HepG2 (cell line): ENCODE results near the gene CLDN15. TPM values are rescaled to one million over a fixed set of nuclear protein-coding genes. Genes with fewer than 3 reads are reported as not detected.

ENCODE experiments used
- ATAC-seq: fragments of 200-7000 bp; cut with Tn5 transposase; 3 replicates; pipeline ENCODE4 v1.9.1; 2020; ENCODE audit warnings: mild to moderate bottlenecking, moderate library complexity
- BruUV-seq: library from RNA; stranded (reverse); fragments of 400-500 nt; replicated peaks from 2 replicates; lab custom pipeline; 2021; lab: Mats Ljungman, UMichigan
- CTCF ChIA-PET: fragments of 300-600 bp; formaldehyde crosslinking; extraction: SDS; loops from one replicate; lab custom pipeline; 2021; ENCODE audit warnings: low total read pairs, inconsistent platforms, low intra/inter-chr PET ratio; lab: Yijun Ruan, JAX
- POLR2A ChIA-PET: fragments of 350-600 bp; sonication (Branson Sonifier 250); formaldehyde crosslinking; loops from one replicate; lab custom pipeline; 2020; ENCODE audit warnings: antibody characterized with exemption, inconsistent platforms; lab: Yijun Ruan, JAX
- DNase-seq: peaks from one replicate; pipeline ENCODE4 v3.0.0-alpha.2; 2015; ENCODE audit warnings: low spot score
- FAIRE-seq: peaks from 3 replicates; lab custom pipeline; 2011; peaks lifted over from hg19 to GRCh38; lab: Jason Lieb, UNC
- H2AFZ ChIP-seq: one replicate; pipeline ENCODE4 v1.6.1; 2011; ENCODE audit warnings: low read length, inconsistent platforms
- H3K27ac ChIP-seq: fragments of 300-600 bp; 3 replicates; pipeline ENCODE4 v1.8.0; 2011; ENCODE audit warnings: mixed run types, mild to moderate bottlenecking, mixed read lengths, low read length, inconsistent platforms; ENCODE audit not compliant: insufficient read depth; ENCODE audit errors: extremely low read length
- H3K27me3 ChIP-seq, 2 experiments: fragments of 200-600 bp in 1 of 2; 2 replicates in 1 of 2; 3 replicates in 1 of 2; pipeline versions ENCODE4 v1.6.0 to v1.8.0; 2011; ENCODE audit warnings: low read length in 2 of 2, mild to moderate bottlenecking in 2 of 2, moderate library complexity in 2 of 2, inconsistent platforms in 1 of 2; ENCODE audit not compliant: insufficient read depth in 2 of 2, control insufficient read depth in 1 of 2
- H3K36me3 ChIP-seq, 2 experiments: fragments of 200-600 bp in 1 of 2; replicated peaks in 1 of 2; 2 replicates in 1 of 2; 3 replicates in 1 of 2; pipeline versions ENCODE4 v1.5.1 to v1.8.0; 2011; ENCODE audit warnings: low read length in 2 of 2, inconsistent platforms in 1 of 2; ENCODE audit not compliant: insufficient read depth in 2 of 2, control insufficient read depth in 1 of 2
- H3K4me1 ChIP-seq: 2 replicates; pipeline ENCODE4 v1.5.1; 2012; ENCODE audit warnings: low read length, inconsistent platforms; ENCODE audit not compliant: insufficient read depth
- H3K4me2 ChIP-seq: 2 replicates; pipeline ENCODE4 v1.6.0; 2011; ENCODE audit warnings: low read depth, low read length, inconsistent platforms
- H3K4me3 ChIP-seq, 3 experiments: fragments of 200-600 bp in 1 of 3; sonication (generic), shearing (Covaris generic) in 1 of 3; replicated peaks in 1 of 3; 2 replicates each; pipeline ENCODE4 v1.5.1; 2011 to 2016; ENCODE audit warnings: low read length in 3 of 3, inconsistent platforms in 2 of 3, low read depth in 2 of 3, mild to moderate bottlenecking in 2 of 3, control low read depth in 1 of 3, mixed read lengths in 1 of 3; ENCODE audit not compliant: insufficient read depth in 1 of 3
- H3K79me2 ChIP-seq: one replicate; pipeline ENCODE4 v1.6.1; 2011; ENCODE audit warnings: low read length, inconsistent platforms; ENCODE audit not compliant: insufficient read depth
- H3K9ac ChIP-seq: 2 replicates; pipeline ENCODE4 v1.6.0; 2011; ENCODE audit warnings: mild to moderate bottlenecking, low read depth, low read length, inconsistent platforms; ENCODE audit not compliant: insufficient read depth
- H3K9me3 ChIP-seq: 2 replicates; pipeline ENCODE4 v1.5.1; 2012; ENCODE audit warnings: mild to moderate bottlenecking, low read length
- H4K20me1 ChIP-seq: 2 replicates; pipeline ENCODE4 v1.6.0; 2011; ENCODE audit warnings: inconsistent platforms, mild to moderate bottlenecking, low read length, moderate library complexity; ENCODE audit not compliant: insufficient read depth
- ARNT ChIP-seq: fragments of 450-650 bp; IDR thresholded peaks from 2 replicates; pipeline ENCODE4 v1.6.1; 2017
- DMAP1 ChIP-seq: IDR thresholded peaks from 2 replicates; pipeline ENCODE4 v1.6.1; 2016
- EHMT2 ChIP-seq: fragments of 200-600 bp; sonication (generic); IDR thresholded peaks from 2 replicates; pipeline ENCODE4 v1.7.0; 2017; ENCODE audit warnings: antibody characterized with exemption, low read depth, low read length, borderline replicate concordance
- ERF ChIP-seq: IDR thresholded peaks from 2 replicates; pipeline ENCODE4 v1.6.1; 2018; ENCODE audit warnings: missing biosample characterization, missing genetic modification reagents
- GTF2F1 ChIP-seq: fragments of 150-350 bp; IDR thresholded peaks from 2 replicates; pipeline ENCODE4 v1.6.1; 2014; ENCODE audit warnings: low read length
- MAZ ChIP-seq, 2 experiments: sonication (generic) in 1 of 2; formaldehyde crosslinking in 1 of 2; IDR thresholded peaks; 2 replicates each; pipeline versions ENCODE4 v1.5.0 to v1.6.1; 2012 to 2020; ENCODE audit warnings: low read depth in 2 of 2, mild to moderate bottlenecking in 2 of 2, borderline replicate concordance in 1 of 2, improper control_type of control experiment in 1 of 2, low read length in 1 of 2, missing genetic modification reagents in 1 of 2, moderate library complexity in 1 of 2
- SRF ChIP-seq: IDR thresholded peaks from 2 replicates; pipeline ENCODE4 v1.6.1; 2011; ENCODE audit warnings: mild to moderate bottlenecking, low read depth, low read length, moderate library complexity
- SRY ChIP-seq: sonication (generic); formaldehyde crosslinking; IDR thresholded peaks from 2 replicates; pipeline ENCODE4 v1.8.0; 2022; ENCODE audit warnings: mild to moderate bottlenecking, missing genetic modification reagents
- ZNF451 ChIP-seq: sonication (generic); formaldehyde crosslinking; IDR thresholded peaks from 2 replicates; pipeline ENCODE4 v1.5.0; 2020; ENCODE audit warnings: mild to moderate bottlenecking, missing genetic modification reagents
- ZNF781 ChIP-seq: sonication (generic); formaldehyde crosslinking; IDR thresholded peaks from 2 replicates; pipeline ENCODE4 v1.5.1; 2020; ENCODE audit warnings: borderline replicate concordance, mild to moderate bottlenecking, missing genetic modification reagents; ENCODE audit errors: not compliant biosample characterization
- WGBS: methylation state at CpG from one replicate; pipeline ENCODE4 v1.1.6; 2017; ENCODE audit warnings: low lambda C conversion rate; 5-methylcytosine and 5-hydroxymethylcytosine counted together
- in situ Hi-C: cut with HindIII; loops from 2 replicates; pipeline ENCODE4 v1.10.0; 2017; ENCODE audit warnings: low pct_unique_long_range_greater_than_20kb; ENCODE audit not compliant: extremely low pct_ligation_motif_present
- intact Hi-C: fragments of 100-400 bp; cut with micrococcal nuclease; formaldehyde crosslinking; loops from one replicate; pipeline ENCODE4 v1.10.0; 2022; ENCODE audit not compliant: unreplicated experiment
- polyA plus RNA-seq, 8 experiments: library from polyadenylated mRNA; depleted of rRNA in 3 of 8; stranded (reverse) in 7 of 8; unstranded in 1 of 8; fragments of >200 nt; fragmentation: Illumina TruSeq in 4 of 8; extraction: Trizol in 4 of 8; gene quantifications; 2 replicates each; pipeline versions ENCODE4 v1.2.1 to v1.2.3, GENCODE V29; 2011 to 2016; ENCODE audit warnings: low read depth in 4 of 8, missing spikeins in 1 of 8, mixed read lengths in 1 of 8; ENCODE audit not compliant: insufficient read depth in 1 of 8
- total RNA-seq, 5 experiments: library from RNA; depleted of rRNA; stranded (reverse); fragments of >200 nt; fragmentation: Illumina TruSeq; extraction: Trizol; gene quantifications; 2 replicates each; pipeline ENCODE4 v1.2.3, GENCODE V29; 2016; ENCODE audit warnings: low read depth in 1 of 5
- TF ChIP-seq, protein P1 (sequence below): sonication (generic); formaldehyde crosslinking; IDR thresholded peaks from 2 replicates; pipeline ENCODE4 v1.5.0; 2020; ENCODE audit warnings: mild to moderate bottlenecking, low read depth, missing genetic modification reagents, borderline replicate concordance
- TF ChIP-seq, protein P2 (sequence below): sonication (generic); formaldehyde crosslinking; IDR thresholded peaks from 2 replicates; pipeline ENCODE4 v1.8.0; 2022; ENCODE audit warnings: missing genetic modification reagents, mild to moderate bottlenecking, borderline replicate concordance
- TF ChIP-seq, protein P3 (sequence below): sonication (generic); formaldehyde crosslinking; IDR thresholded peaks from 2 replicates; pipeline ENCODE4 v1.8.1; 2023; ENCODE audit warnings: mild to moderate bottlenecking, missing genetic modification reagents, borderline replicate concordance
- TF ChIP-seq, protein P4 (sequence below): sonication (generic); formaldehyde crosslinking; IDR thresholded peaks from 2 replicates; pipeline ENCODE4 v1.5.0; 2020; ENCODE audit warnings: missing genetic modification reagents
- TF ChIP-seq, protein P5 (sequence below): sonication (generic); formaldehyde crosslinking; IDR thresholded peaks from 2 replicates; pipeline ENCODE4 v1.9.0; 2021; ENCODE audit warnings: missing genetic modification reagents, borderline replicate concordance
- TF ChIP-seq, protein P6 (sequence below): IDR thresholded peaks from 2 replicates; pipeline ENCODE4 v1.6.1; 2016; ENCODE audit warnings: low read depth, borderline replicate concordance
- TF ChIP-seq, protein P7 (sequence below): IDR thresholded peaks from 2 replicates; pipeline ENCODE4 v1.6.1; 2018; ENCODE audit warnings: missing genetic modification reagents, mild to moderate bottlenecking, missing compliant biosample characterization
- TF ChIP-seq, protein P8 (sequence below): IDR thresholded peaks from 2 replicates; pipeline ENCODE4 v1.6.1; 2016

The CLDN15 gene
- total and polyA plus RNA-seq, 2 of the 13 experiments (the other 11 are each of a cell fraction or from before 2014, with no cell fraction given) = 7.1 to 17.8 TPM

DNA sequence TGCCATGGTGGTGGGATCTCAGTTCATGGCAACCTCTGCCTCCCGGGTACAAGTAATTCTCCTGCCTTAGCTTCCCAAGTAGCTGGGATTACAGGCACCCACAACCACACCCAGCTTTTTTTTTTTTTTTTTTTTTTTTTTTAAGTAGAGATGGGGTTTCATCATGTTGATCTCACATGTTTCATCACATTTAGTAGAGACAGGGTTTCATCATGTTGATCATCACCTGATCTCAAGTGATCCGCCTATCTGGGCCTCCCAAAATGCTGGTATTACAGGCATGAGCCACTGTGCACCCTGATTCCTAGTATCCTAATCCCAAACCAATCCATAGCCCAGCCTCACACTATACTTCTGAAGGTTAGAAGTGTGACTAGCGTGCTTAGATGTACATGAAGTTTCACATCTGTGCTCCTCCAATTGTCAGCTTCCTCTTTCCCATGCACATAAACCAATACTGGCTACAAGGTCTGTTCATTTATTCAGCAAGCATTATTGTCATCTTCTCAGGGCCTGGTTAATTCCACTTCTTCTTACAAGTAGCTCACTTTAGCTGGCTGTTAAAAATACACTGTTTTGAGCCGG is 50.7 kb downstream of the CLDN15 start:
- Histone ChIP-seq H2AFZ (no peak overlapping the region), H3K4me2 (no peak overlapping the region), H3K9me3 (no peaks in the 10 kb centered on the region), H3K9ac (no peak overlapping the region), H3K4me3 (no peak overlapping the region), H3K4me1 (peaks cover 37% of the 10 kb centered on the region), H3K36me3 (no peaks in the 10 kb centered on the region), H3K27ac (no peak overlapping the region), H3K79me2 (no peaks in the 10 kb centered on the region), H3K27me3 (no peaks in the 10 kb centered on the region), H4K20me1 (no peaks in the 10 kb centered on the region)
- FAIRE-seq (no peak), ATAC-seq (no peak), DNase-seq (no peak)
- CTCF ChIA-PET = no interaction called here
- in situ Hi-C loops (no loop called here), intact Hi-C loops (no loop called here)
- no TSS peak for BruUV-seq
- POLR2A ChIA-PET = interaction anchor here (0.7 to 1.2 kb wide), 2 partner anchors 38 to 61 kb away, joined by 3 to 4 read pairs; no protein-coding TSS in a partner anchor
- 73% methylated on average over 4 of the region's 4 CpGs for WGBS
- TF ChIP-seq GTF2F1 (no peak), MAZ (IDR thresholded peaks at IDR 0.05; ENCODE audit: borderline replicate concordance, low read depth, low read length) (no peak), MAZ (CRISPR knock-in tag; IDR thresholded peaks at IDR 0.05; ENCODE audit: low read depth) (no peak), DMAP1 (CRISPR knock-in tag) (no peak), ARNT (no peak), SRF (no peak), ERF (CRISPR knock-in tag) (no peak), ZNF451 (CRISPR knock-in tag) (no peak), ZNF781 (CRISPR knock-in tag) (no peak), EHMT2 (no peak), SRY (CRISPR knock-in tag) (no peak)
- TF ChIP-seq, protein P1, sequence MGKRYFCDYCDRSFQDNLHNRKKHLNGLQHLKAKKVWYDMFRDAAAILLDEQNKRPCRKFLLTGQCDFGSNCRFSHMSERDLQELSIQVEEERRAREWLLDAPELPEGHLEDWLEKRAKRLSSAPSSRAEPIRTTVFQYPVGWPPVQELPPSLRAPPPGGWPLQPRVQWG (CRISPR knock-in tag) = no peak
- TF ChIP-seq, protein P2, sequence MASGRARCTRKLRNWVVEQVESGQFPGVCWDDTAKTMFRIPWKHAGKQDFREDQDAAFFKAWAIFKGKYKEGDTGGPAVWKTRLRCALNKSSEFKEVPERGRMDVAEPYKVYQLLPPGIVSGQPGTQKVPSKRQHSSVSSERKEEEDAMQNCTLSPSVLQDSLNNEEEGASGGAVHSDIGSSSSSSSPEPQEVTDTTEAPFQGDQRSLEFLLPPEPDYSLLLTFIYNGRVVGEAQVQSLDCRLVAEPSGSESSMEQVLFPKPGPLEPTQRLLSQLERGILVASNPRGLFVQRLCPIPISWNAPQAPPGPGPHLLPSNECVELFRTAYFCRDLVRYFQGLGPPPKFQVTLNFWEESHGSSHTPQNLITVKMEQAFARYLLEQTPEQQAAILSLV (CRISPR knock-in tag) = no peak
- TF ChIP-seq, protein P3, sequence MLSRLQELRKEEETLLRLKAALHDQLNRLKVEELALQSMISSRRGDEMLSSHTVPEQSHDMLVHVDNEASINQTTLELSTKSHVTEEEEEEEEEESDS (CRISPR knock-in tag) = no peak
- TF ChIP-seq, protein P4, sequence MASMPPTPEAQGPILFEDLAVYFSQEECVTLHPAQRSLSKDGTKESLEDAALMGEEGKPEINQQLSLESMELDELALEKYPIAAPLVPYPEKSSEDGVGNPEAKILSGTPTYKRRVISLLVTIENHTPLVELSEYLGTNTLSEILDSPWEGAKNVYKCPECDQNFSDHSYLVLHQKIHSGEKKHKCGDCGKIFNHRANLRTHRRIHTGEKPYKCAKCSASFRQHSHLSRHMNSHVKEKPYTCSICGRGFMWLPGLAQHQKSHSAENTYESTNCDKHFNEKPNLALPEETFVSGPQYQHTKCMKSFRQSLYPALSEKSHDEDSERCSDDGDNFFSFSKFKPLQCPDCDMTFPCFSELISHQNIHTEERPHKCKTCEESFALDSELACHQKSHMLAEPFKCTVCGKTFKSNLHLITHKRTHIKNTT (CRISPR knock-in tag) = no peak
- TF ChIP-seq, protein P5, sequence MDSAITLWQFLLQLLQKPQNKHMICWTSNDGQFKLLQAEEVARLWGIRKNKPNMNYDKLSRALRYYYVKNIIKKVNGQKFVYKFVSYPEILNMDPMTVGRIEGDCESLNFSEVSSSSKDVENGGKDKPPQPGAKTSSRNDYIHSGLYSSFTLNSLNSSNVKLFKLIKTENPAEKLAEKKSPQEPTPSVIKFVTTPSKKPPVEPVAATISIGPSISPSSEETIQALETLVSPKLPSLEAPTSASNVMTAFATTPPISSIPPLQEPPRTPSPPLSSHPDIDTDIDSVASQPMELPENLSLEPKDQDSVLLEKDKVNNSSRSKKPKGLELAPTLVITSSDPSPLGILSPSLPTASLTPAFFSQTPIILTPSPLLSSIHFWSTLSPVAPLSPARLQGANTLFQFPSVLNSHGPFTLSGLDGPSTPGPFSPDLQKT (CRISPR knock-in tag) = no peak
- TF ChIP-seq, protein P6, sequence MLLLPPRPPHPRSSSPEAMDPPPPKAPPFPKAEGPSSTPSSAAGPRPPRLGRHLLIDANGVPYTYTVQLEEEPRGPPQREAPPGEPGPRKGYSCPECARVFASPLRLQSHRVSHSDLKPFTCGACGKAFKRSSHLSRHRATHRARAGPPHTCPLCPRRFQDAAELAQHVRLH (CRISPR knock-in tag) = no peak
- TF ChIP-seq, protein P7, sequence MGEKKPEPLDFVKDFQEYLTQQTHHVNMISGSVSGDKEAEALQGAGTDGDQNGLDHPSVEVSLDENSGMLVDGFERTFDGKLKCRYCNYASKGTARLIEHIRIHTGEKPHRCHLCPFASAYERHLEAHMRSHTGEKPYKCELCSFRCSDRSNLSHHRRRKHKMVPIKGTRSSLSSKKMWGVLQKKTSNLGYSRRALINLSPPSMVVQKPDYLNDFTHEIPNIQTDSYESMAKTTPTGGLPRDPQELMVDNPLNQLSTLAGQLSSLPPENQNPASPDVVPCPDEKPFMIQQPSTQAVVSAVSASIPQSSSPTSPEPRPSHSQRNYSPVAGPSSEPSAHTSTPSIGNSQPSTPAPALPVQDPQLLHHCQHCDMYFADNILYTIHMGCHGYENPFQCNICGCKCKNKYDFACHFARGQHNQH (CRISPR knock-in tag) = no peak
- TF ChIP-seq, protein P8, sequence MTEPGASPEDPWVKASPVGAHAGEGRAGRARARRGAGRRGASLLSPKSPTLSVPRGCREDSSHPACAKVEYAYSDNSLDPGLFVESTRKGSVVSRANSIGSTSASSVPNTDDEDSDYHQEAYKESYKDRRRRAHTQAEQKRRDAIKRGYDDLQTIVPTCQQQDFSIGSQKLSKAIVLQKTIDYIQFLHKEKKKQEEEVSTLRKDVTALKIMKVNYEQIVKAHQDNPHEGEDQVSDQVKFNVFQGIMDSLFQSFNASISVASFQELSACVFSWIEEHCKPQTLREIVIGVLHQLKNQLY (CRISPR knock-in tag) = no peak
